ENCODE data around the gene INPPL1. TPM values are rescaled to one million over a fixed set of nuclear protein-coding genes. Genes with fewer than 3 reads are reported as not detected.
A peak's percentile ranks its signal among the peaks of the same experiment; 100 is the strongest.

Gene INPPL1
- polyA plus RNA-seq, 6 donors from 2014 or later, result 4.8 to 13.1 (median 7.7) TPM

DNA sequence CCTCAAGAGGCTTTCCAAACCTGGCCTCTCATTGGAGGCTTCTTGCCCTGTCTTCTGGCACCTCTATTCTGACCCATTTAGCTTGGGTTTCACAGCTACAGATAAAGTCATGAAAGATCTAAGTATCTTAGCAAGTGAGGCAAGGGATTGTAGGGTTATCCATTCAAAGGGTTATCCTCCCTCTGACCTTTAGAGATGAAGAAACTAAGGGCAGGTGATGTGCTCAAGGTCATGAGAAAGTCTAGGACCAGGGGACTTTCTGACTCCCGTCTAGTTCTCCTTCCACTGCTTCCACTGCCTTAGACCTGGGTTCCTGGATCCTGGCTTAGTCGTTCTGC is 12.2 kb downstream of the INPPL1 start:
- no peak overlapping the region for H3K4me3 Mint-ChIP-seq
- H3K27ac Mint-ChIP-seq, result peak overlapping the region in 3 of 6 donors; percentile 16 to 73 (median 54)
- H3K4me1 Mint-ChIP-seq, result peaks cover 42 to 50% (median 49%) of the 10 kb centered on the region in 3 donors
- peaks cover 0 to 21% of the 10 kb centered on the region in 2 donors for H3K36me3 Mint-ChIP-seq
- H3K27me3 Mint-ChIP-seq, result peaks cover 13 to 27% (median 25%) of the 10 kb centered on the region in 3 donors
- peaks cover 0 to under 1% (median 0%) of the 10 kb centered on the region in 7 donors for H3K9me3 Mint-ChIP-seq
- ATAC-seq (ENCODE audit: low read depth in 2 of 2) (no peak), DNase-seq (no peak)

DNA sequence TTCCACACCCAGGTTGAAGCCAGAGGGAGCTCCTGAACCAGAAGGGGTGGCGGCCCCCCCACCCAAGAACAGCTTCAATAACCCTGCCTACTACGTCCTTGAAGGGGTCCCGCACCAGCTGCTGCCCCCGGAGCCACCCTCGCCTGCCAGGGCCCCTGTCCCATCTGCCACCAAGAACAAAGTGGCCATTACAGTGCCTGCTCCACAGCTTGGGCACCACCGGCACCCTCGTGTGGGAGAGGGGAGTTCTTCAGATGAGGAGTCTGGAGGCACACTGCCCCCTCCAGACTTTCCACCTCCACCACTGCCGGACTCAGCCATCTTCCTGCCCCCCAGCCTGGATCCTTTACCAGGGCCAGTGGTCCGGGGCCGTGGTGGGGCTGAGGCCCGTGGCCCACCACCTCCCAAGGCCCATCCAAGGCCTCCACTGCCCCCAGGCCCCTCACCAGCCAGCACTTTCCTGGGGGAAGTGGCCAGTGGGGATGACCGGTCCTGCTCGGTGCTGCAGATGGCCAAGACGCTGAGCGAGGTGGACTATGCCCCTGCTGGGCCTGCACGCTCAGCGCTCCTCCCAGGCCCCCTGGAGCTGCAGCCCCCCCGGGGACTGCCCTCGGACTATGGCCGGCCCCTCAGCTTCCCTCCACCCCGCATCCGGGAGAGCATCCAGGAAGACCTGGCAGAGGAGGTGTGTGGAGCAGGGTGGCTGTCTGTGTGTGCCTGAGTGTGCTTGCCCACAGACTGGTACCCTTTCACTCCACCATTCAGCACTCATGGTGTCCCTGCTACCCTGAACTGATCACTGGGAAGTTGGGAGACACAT is 12.8 kb downstream of the INPPL1 start:
- H3K27me3 Mint-ChIP-seq, result peaks cover 19 to 33% (median 31%) of the 10 kb centered on the region in 3 donors
- peaks cover 0 to 25% of the 10 kb centered on the region in 2 donors for H3K36me3 Mint-ChIP-seq
- H3K4me1 Mint-ChIP-seq, result peaks cover 45 to 52% (median 52%) of the 10 kb centered on the region in 3 donors
- ATAC-seq (ENCODE audit: low read depth in 2 of 2) (no peak), DNase-seq (no peak)
- H3K9me3 Mint-ChIP-seq, result peaks cover 0 to 5% (median 0%) of the 10 kb centered on the region in 7 donors
- no peak overlapping the region for H3K4me3 Mint-ChIP-seq
- peak overlapping the region in 3 of 6 donors; percentile 24 to 73 (median 54) for H3K27ac Mint-ChIP-seq

DNA sequence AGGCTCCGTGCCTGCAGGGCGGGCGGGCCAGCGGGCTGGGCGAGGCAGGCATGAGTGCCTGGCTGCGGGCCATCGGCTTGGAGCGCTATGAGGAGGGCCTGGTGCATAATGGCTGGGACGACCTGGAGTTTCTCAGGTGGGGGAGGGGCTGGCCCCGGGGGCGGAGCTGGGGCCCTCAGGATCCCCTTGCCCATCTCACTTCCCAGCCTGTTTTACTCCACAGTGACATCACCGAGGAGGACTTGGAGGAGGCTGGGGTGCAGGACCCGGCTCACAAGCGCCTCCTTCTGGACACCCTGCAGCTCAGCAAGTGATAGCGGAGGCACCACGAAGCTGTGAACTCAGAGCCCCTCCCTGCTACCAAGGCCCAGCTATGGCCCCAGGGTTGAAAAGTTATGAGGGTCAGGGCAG is 13.5 kb downstream of the INPPL1 start:
- Mint-ChIP-seq H3K9me3 (peaks cover 0 to 6% (median 2%) of the 10 kb centered on the region in 7 donors), H3K4me1 (peaks cover 44 to 51% (median 47%) of the 10 kb centered on the region in 3 donors), H3K27me3 (peaks cover 24 to 40% (median 38%) of the 10 kb centered on the region in 3 donors), H3K27ac (no peak overlapping the region), H3K4me3 (no peak overlapping the region), H3K36me3 (peaks cover 0 to 22% of the 10 kb centered on the region in 2 donors)
- peak; percentile 42 to 64 for ATAC-seq (ENCODE audit: low read depth in 2 of 2)
- DNase-seq, result no peak

DNA sequence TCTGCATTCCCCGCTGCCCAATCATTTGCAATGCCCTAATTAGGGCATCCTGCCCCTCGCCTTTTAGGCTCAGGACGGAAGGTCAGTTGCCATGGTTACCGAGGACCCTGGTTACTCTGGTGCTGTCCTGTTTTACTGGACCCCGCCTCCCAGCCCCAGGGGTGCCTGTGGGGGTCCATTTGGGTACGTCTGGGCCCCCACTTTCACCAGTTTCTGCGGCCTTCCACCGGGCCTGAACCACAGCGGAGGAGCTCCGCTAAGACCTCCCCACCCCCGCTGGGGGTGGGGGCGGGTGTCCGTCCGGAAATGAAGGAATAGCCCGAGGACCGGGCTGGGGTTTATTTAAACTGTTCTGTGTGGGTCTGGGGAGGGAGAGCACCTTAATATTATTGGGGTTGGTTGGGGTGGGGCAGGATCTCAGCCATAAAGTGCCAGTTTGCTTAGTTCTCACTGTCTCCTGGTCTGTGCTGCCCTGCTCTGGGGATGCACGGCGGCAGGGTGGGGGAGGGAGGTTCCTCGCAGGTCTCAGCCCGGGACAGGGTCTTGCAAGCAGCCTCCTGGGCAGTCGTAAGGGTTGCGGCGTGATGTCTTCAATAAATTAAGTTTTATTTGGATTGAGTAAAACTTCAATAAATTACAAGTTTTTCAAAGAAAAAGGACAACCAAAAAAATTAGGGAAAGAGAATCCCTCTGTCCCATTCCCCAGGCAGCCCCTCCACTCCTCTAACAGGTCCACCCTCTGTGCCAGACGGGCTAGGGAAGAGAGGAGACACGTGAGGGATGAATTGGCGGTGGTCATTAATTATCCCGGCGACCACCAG is 14.1 kb downstream of the INPPL1 start:
- peak overlapping the region in 5 of 8 donors; percentile 43 to 88 (median 74) for H3K4me3 Mint-ChIP-seq

DNA sequence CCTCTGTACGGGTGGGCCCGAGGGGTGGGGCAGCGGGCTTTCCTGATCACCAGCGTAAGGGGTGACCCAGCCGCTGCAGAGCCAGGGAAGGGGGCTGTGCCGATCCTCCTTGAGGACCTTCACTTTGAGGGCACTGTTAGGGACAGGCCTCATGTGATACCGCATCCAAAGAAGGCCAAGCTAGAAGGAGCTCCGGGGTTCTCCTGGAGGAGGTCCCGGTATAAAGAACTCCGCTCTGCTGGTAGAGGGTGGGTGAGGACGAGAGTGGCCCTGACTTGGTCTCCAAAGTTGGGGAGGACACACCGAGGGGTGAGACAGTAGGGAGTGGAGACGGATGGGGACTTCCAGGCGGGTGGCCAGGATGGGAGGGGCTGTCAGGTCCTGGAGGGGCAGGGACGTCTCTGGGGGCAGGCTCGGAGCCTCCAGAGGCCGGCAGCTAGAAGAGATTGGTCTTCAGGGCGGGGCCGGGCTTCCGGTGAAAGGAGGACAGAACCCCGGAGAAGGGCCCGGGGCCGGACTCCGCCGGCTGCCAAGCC is 14.8 kb downstream of the INPPL1 start:
- ATAC-seq (ENCODE audit: low read depth in 2 of 2) (no peak), DNase-seq (no peak)
- Mint-ChIP-seq H3K27me3 (peaks cover 30 to 46% (median 45%) of the 10 kb centered on the region in 3 donors), H3K4me3 (peak overlapping the region in 6 of 8 donors; percentile 45 to 88 (median 74)), H3K4me1 (peaks cover 39 to 44% (median 39%) of the 10 kb centered on the region in 3 donors), H3K27ac (no peak overlapping the region), H3K36me3 (peaks cover 0 to 17% of the 10 kb centered on the region in 2 donors), H3K9me3 (peaks cover 0 to 10% (median 2%) of the 10 kb centered on the region in 7 donors)

More for the DNA sequence above, 14.1 kb downstream of the INPPL1 start:
- ATAC-seq (ENCODE audit: low read depth in 2 of 2), result no peak
- peak overlapping the region in 1 of 6 donors; percentile 70 for H3K27ac Mint-ChIP-seq
- peaks cover 29 to 46% (median 44%) of the 10 kb centered on the region in 3 donors for H3K27me3 Mint-ChIP-seq
- H3K4me1 Mint-ChIP-seq, result peaks cover 45 to 50% (median 45%) of the 10 kb centered on the region in 3 donors
- peaks cover 0 to 22% of the 10 kb centered on the region in 2 donors for H3K36me3 Mint-ChIP-seq
- no peak for DNase-seq
- H3K9me3 Mint-ChIP-seq, result peaks cover 0 to 10% (median 2%) of the 10 kb centered on the region in 7 donors

DNA sequence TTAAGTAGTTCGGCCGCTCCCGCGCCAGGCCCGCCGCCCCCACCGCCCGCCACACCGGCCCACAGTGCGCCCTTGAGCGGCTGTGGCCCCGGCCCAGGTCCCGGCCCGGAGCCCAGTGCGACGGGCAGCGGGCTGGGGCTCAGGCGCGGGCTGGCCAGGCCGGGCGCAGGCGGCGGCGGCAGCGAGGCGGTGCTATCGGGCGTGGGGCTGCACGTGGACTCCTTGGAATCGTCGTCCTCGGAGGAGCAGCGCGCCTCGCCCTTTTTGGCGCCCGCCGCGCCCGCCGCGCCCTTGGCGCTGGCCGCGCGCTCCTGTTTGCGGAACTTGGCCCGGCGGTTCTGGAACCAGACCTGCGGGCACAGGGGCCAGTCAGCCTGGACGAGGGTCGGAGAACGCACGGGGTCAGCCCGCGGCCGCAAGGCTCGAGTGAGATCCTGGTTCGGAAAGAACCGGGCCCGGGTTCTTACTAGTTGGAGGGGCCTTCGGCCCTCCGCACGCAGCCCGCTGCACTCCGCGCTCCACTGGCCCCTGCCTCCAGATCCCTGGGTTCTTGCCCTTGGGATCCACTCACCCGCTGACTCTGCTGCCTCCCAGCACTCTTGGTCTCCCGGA is 15.4 kb downstream of the INPPL1 start:
- ATAC-seq (ENCODE audit: low read depth in 2 of 2), result peak in 1 of 2 donors; percentile 13
- peaks cover 34 to 45% (median 40%) of the 10 kb centered on the region in 3 donors for H3K4me1 Mint-ChIP-seq
- peaks cover 0 to 10% (median 2%) of the 10 kb centered on the region in 7 donors for H3K9me3 Mint-ChIP-seq
- H3K27ac Mint-ChIP-seq, result peak overlapping the region in 2 of 6 donors; percentile 28 to 88
- peaks cover 35 to 46% (median 45%) of the 10 kb centered on the region in 3 donors for H3K27me3 Mint-ChIP-seq
- peaks cover 0 to 19% of the 10 kb centered on the region in 2 donors for H3K36me3 Mint-ChIP-seq
- peak overlapping the region; percentile 65 to 91 (median 81) for H3K4me3 Mint-ChIP-seq
- no peak for DNase-seq

DNA sequence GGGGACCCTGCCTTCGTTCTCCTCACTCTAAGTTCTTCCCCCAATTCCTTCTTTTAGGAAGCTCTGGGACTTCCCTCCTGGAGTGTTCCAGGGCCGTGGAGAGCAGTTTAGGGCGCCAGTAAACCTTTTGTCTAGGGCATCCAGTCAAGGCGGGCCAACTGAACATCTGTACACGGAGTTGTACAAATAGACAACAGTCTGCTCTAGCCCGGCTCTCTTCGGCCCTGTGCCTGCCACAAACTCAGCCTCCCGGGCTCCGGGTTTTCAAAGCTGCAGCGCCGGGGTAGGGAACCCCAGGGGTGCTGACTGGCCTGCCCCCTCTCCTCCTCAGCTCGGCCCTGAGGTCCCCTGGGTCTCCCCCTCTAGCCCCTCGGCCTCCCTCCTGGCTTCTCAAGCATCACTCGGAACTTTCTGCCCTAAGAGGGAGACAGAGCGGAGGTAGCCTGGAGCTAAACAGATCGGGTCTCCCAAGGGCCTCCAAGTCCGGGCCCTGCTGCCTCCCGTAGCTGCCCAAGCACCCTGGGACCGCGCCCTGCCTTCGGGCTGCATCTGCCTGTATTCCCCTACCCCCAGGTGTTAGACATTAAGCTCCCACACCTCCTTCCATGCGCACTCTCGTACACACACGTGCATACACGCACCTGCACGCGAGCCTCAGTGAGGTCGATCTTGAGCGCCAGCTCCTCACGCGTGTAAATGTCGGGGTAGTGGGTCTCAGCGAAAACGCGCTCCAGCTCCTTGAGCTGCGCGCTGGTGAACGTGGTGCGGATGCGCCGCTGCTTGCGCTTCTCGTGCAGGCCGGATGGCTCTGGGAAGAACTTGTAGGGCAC is 16.1 kb downstream of the INPPL1 start:
- DNase-seq, result no peak
- peak overlapping the region; percentile 65 to 91 (median 81) for H3K4me3 Mint-ChIP-seq
- peak; percentile 14 to 17 for ATAC-seq (ENCODE audit: low read depth in 2 of 2)

DNA sequence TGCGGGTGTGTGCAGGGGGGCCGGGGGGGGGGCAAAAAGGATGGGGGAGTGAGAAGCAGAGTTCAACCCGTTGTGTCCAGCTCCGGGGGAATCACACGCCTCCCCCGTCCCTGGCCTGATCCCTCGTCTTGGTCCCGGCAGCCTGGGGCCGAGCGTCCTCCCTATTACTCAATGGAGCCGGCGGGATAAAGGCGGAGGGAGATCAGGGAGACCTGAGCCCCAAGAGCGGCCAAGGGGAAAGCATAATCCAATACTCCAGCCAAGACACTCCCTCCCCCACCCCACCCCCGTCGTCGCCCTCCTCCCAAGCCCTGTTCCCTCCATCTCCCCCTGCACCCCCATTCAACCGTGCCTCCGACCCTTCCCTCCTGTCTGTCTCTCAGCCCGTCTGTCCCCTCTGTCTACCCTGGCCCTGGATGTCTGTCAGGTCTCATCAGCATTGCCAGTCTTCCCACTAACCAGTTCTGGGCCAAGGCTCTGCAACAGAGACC is 16.8 kb downstream of the INPPL1 start:
- H3K27ac Mint-ChIP-seq, result no peak overlapping the region
- H3K4me3 Mint-ChIP-seq, result peak overlapping the region in 4 of 8 donors; percentile 44 to 85 (median 76)
- DNase-seq (no peak), ATAC-seq (ENCODE audit: low read depth in 2 of 2) (no peak)
- H3K4me1 Mint-ChIP-seq, result peaks cover 34 to 45% (median 40%) of the 10 kb centered on the region in 3 donors
- peaks cover 0 to 10% (median 2%) of the 10 kb centered on the region in 7 donors for H3K9me3 Mint-ChIP-seq
- peaks cover 0 to 19% of the 10 kb centered on the region in 2 donors for H3K36me3 Mint-ChIP-seq
- peaks cover 37 to 46% (median 45%) of the 10 kb centered on the region in 3 donors for H3K27me3 Mint-ChIP-seq

More for the DNA sequence above, 16.1 kb downstream of the INPPL1 start:
- Mint-ChIP-seq H3K27me3 (peaks cover 37 to 46% (median 45%) of the 10 kb centered on the region in 3 donors), H3K36me3 (peaks cover 0 to 19% of the 10 kb centered on the region in 2 donors), H3K27ac (peak overlapping the region in 2 of 6 donors; percentile 28 to 88), H3K9me3 (peaks cover 0 to 10% (median 2%) of the 10 kb centered on the region in 7 donors), H3K4me1 (peaks cover 34 to 45% (median 40%) of the 10 kb centered on the region in 3 donors)

DNA sequence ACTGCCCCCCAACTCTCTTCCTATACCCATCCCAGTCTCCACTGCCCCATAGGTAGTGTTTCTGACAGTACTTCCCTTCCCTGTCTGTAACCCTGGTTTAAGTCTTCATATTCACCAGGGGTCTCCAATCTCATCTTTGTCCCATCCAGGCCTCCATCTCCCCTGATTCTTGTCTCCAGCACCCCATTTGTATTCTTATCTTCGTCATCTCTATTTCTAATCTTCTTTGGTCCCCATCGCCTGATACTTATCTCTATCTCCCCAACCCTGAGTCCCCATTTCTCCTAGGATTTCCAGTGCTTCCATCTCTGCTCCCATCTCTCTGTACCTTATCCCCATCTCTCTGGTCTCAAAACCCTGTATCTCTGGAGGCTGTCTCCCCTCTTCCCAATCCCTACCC is 17.6 kb downstream of the INPPL1 start:
- ATAC-seq (ENCODE audit: low read depth in 2 of 2) (no peak), DNase-seq (no peak)
- Mint-ChIP-seq H3K36me3 (peaks cover 0 to 19% of the 10 kb centered on the region in 2 donors), H3K27me3 (peaks cover 37 to 46% (median 45%) of the 10 kb centered on the region in 3 donors), H3K4me1 (peaks cover 34 to 42% (median 40%) of the 10 kb centered on the region in 3 donors), H3K9me3 (peaks cover 0 to 10% (median 2%) of the 10 kb centered on the region in 7 donors), H3K27ac (peak overlapping the region in 2 of 6 donors; percentile 16 to 91), H3K4me3 (peak overlapping the region in 5 of 8 donors; percentile 5 to 58 (median 44))

DNA sequence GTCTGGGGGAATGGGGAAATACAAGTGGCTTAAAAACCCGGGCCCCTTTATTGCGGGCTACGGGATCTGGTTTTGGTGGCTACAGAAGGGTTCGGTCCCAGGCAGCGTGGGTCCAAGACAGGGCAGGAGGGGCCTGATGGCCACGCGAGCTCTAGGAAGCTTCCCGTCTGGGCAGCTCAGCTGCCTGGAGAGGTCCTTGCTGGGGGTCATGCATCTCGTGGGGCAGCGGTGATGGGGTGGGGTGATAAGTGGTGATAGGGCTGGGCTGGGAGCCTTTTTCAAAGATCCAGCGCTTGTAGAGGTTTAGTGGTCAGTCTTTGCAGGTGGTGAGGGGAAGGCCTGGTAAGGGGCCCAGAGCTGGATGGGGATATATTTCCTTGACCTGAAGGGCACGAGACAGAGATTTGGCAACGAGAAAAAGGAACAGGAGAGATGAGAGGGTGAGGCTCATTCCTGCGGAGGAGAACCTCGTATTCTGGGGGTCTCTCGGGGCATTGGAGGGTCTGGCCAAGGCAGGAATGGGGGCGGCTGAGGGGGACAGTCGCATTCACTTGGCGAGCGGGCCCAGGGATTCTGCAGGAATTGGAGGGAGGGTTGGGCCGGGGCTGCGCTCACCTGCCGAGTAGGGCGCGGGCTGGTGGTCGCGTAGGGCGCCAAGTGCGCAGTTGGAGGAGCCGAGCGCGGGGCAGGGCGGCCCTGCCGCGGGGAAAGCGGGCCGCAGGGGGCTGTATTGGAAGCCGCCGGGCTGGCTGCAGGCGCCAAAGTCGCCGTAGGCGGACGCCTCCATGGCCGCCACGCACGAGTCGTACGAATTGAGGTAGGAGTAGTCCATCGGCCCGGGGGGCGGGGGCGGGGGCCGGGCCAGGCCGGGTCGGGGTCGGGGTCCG is 18.8 kb downstream of the INPPL1 start:
- H3K36me3 Mint-ChIP-seq, result peaks cover 0 to 19% of the 10 kb centered on the region in 2 donors
- H3K27me3 Mint-ChIP-seq, result peaks cover 39 to 46% (median 45%) of the 10 kb centered on the region in 3 donors
- peaks cover 0 to 10% (median 2%) of the 10 kb centered on the region in 7 donors for H3K9me3 Mint-ChIP-seq
- H3K27ac Mint-ChIP-seq, result peak overlapping the region in 2 of 6 donors; percentile 15 to 63
- ATAC-seq (ENCODE audit: low read depth in 2 of 2) (no peak), DNase-seq (no peak)
- H3K4me1 Mint-ChIP-seq, result peaks cover 34 to 42% (median 40%) of the 10 kb centered on the region in 3 donors
- H3K4me3 Mint-ChIP-seq, result peak overlapping the region in 7 of 8 donors; percentile 47 to 87 (median 56)

DNA sequence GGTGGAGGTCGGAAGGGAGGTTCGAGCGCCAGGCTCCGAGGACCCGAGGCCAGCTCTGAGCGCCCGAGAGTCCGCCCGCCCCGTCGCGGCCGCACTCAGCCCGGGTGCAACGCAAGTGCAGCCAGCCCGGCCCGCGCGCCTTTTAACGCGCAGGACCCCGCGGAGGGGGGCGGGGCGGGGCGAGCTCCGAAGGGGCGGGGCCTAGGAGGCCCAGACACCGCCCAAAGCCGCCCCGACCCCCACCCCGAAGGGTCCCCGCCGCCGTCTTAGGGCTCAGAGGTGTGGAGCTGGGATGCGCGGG is 19.4 kb downstream of the INPPL1 start, which contains the start of gene PHOX2A:
TSS of gene PHOX2A (minus strand) at position 117 of the 301 bp plus-strand sequence. CDS start 172 bp downstream, outside the sequence.
- Mint-ChIP-seq H3K27me3 (peaks cover 41 to 44% (median 42%) of the 10 kb centered on the region in 3 donors), H3K4me1 (peaks cover 34 to 39% (median 38%) of the 10 kb centered on the region in 3 donors), H3K4me3 (peak within 1 kb of the TSS; percentile 19 to 87 (median 58)), H3K9me3 (peaks cover 0 to 10% (median 2%) of the 10 kb centered on the region in 7 donors), H3K27ac (peak within 1 kb of the TSS in 2 of 6 donors; percentile 15 to 63), H3K36me3 (peaks cover 0 to 19% of the 10 kb centered on the region in 2 donors)
- no peak for ATAC-seq (ENCODE audit: low read depth in 2 of 2)
- DNase-seq, result no peak
